HEK293 (cell line): ENCODE data around the gene SURF4.

ENCODE experiments used
- AEBP2 ChIP-seq: fragments of 450-650 bp; formaldehyde crosslinking; IDR thresholded peaks from 2 replicates; pipeline ENCODE4 v1.5.1; 2016; ENCODE audit warnings: missing biosample characterization, missing genetic modification characterization, borderline replicate concordance
- EGR2 ChIP-seq: fragments of 450-650 bp; formaldehyde crosslinking; IDR thresholded peaks from 2 replicates; pipeline ENCODE4 v1.5.1; 2016; ENCODE audit warnings: low read depth, missing biosample characterization, missing genetic modification characterization
- GLIS1 ChIP-seq: fragments of 450-650 bp; formaldehyde crosslinking; IDR thresholded peaks from 2 replicates; pipeline ENCODE4 v1.5.1; 2016; ENCODE audit warnings: missing biosample characterization, missing genetic modification characterization
- HOXA7 ChIP-seq: sonication (generic); formaldehyde crosslinking; IDR thresholded peaks from 2 replicates; pipeline ENCODE4 v1.8.1; 2022; ENCODE audit warnings: missing genetic modification reagents, borderline replicate concordance
- IKZF3 ChIP-seq: fragments of 450-650 bp; IDR thresholded peaks from 2 replicates; pipeline ENCODE4 v1.5.0; 2018; ENCODE audit warnings: missing biosample characterization, mild to moderate bottlenecking, missing genetic modification characterization, moderate library complexity
- PATZ1 ChIP-seq: fragments of 450-650 bp; formaldehyde crosslinking; IDR thresholded peaks from 2 replicates; pipeline ENCODE4 v1.5.1; 2016; ENCODE audit warnings: missing biosample characterization, missing genetic modification characterization
- SP3 ChIP-seq: fragments of 450-650 bp; formaldehyde crosslinking; IDR thresholded peaks from 2 replicates; pipeline ENCODE4 v1.5.1; 2016; ENCODE audit warnings: missing biosample characterization, missing genetic modification characterization
- SP7 ChIP-seq: fragments of 450-650 bp; formaldehyde crosslinking; IDR thresholded peaks from 2 replicates; pipeline ENCODE4 v1.5.1; 2016; ENCODE audit warnings: missing biosample characterization, missing genetic modification characterization
- YY1 ChIP-seq: fragments of 450-650 bp; formaldehyde crosslinking; IDR thresholded peaks from 2 replicates; pipeline ENCODE4 v1.5.1; 2018; ENCODE audit warnings: missing biosample characterization, missing genetic modification characterization
- ZBTB6 ChIP-seq: fragments of 450-650 bp; formaldehyde crosslinking; IDR thresholded peaks from 2 replicates; pipeline ENCODE4 v1.5.1; 2017; ENCODE audit warnings: missing biosample characterization, missing genetic modification characterization
- ZBTB8A ChIP-seq: fragments of 450-650 bp; formaldehyde crosslinking; IDR thresholded peaks from 2 replicates; pipeline ENCODE4 v1.5.1; 2016; ENCODE audit warnings: missing biosample characterization, missing genetic modification characterization
- ZFHX2 ChIP-seq: fragments of 450-650 bp; formaldehyde crosslinking; conservative IDR thresholded peaks from 2 replicates; pipeline ENCODE4 v1.5.1; 2016; ENCODE audit warnings: missing biosample characterization, missing genetic modification characterization
- ZIC2 ChIP-seq: fragments of 450-650 bp; formaldehyde crosslinking; IDR thresholded peaks from 2 replicates; pipeline ENCODE4 v1.5.1; 2016; ENCODE audit warnings: missing biosample characterization, missing genetic modification characterization
- ZNF146 ChIP-seq: fragments of 450-650 bp; formaldehyde crosslinking; IDR thresholded peaks from 2 replicates; pipeline ENCODE4 v1.5.1; 2016; ENCODE audit warnings: missing biosample characterization, missing genetic modification characterization
- ZNF2 ChIP-seq: fragments of 450-650 bp; formaldehyde crosslinking; IDR thresholded peaks from 2 replicates; pipeline ENCODE4 v1.5.1; 2016; ENCODE audit warnings: missing biosample characterization, missing genetic modification characterization
- ZNF335 ChIP-seq: fragments of 450-650 bp; formaldehyde crosslinking; conservative IDR thresholded peaks from 2 replicates; pipeline ENCODE4 v1.5.1; 2016; ENCODE audit warnings: missing biosample characterization, missing genetic modification characterization
- ZNF449 ChIP-seq: fragments of 450-650 bp; formaldehyde crosslinking; IDR thresholded peaks from 2 replicates; pipeline ENCODE4 v1.5.1; 2017; ENCODE audit warnings: missing biosample characterization, mild to moderate bottlenecking, missing genetic modification characterization, moderate library complexity
- ZNF488 ChIP-seq: fragments of 450-650 bp; formaldehyde crosslinking; IDR thresholded peaks from 2 replicates; pipeline ENCODE4 v1.5.1; 2016; ENCODE audit warnings: missing biosample characterization, missing genetic modification characterization
- ZNF510 ChIP-seq: fragments of 450-650 bp; formaldehyde crosslinking; IDR thresholded peaks from 2 replicates; pipeline ENCODE4 v1.5.1; 2018; ENCODE audit warnings: mild to moderate bottlenecking, missing genetic modification characterization, missing biosample characterization; ENCODE audit not compliant: insufficient replicate concordance
- ZNF585B ChIP-seq: fragments of 450-650 bp; formaldehyde crosslinking; IDR thresholded peaks from 2 replicates; pipeline ENCODE4 v1.5.1; 2016; ENCODE audit warnings: missing biosample characterization, missing genetic modification characterization
- ZNF596 ChIP-seq: fragments of 450-650 bp; IDR thresholded peaks from 2 replicates; pipeline ENCODE4 v1.5.0; 2018; ENCODE audit warnings: missing biosample characterization, mild to moderate bottlenecking, missing genetic modification characterization, moderate library complexity
- ZSCAN30 ChIP-seq: fragments of 450-650 bp; IDR thresholded peaks from 2 replicates; pipeline ENCODE4 v1.5.1; 2018; ENCODE audit warnings: missing biosample characterization, mild to moderate bottlenecking, missing genetic modification characterization, moderate library complexity
- ZSCAN4 ChIP-seq: fragments of 450-650 bp; formaldehyde crosslinking; IDR thresholded peaks from 2 replicates; pipeline ENCODE4 v1.5.1; 2017; ENCODE audit warnings: missing biosample characterization, missing genetic modification characterization
- ZXDB ChIP-seq: fragments of 450-650 bp; formaldehyde crosslinking; IDR thresholded peaks from 2 replicates; pipeline ENCODE4 v1.5.1; 2016; ENCODE audit warnings: missing biosample characterization, missing genetic modification characterization

Gene SURF4

GRCh38 chr9:133375724-133376654, at the start of gene SURF4, which contains the start of gene STKLD1 (continued):
- TF ChIP-seq ZXDB (tag by site-specific recombination) (0 out of 2 replicates have a peak, but pooled peaks have one; percentile 31), ZNF146 (tag by site-specific recombination) (no peak), ZSCAN30 (peak; percentile 79; the same call in 1 of the 2 replicates), AEBP2 (tag by site-specific recombination) (no peak), ZNF449 (tag by site-specific recombination) (0 out of 2 replicates have a peak, but pooled peaks have one; percentile 52), ZNF2 (tag by site-specific recombination) (no peak), PATZ1 (peak; percentile 76), ZBTB6 (peak; percentile 18; the same call in 1 of the 2 replicates), ZNF596 (tag by site-specific recombination) (peak; percentile 84), ZBTB8A (tag by site-specific recombination) (peak; percentile 49; the same call in 1 of the 2 replicates), YY1 (tag by site-specific recombination) (peak; percentile 31; the same call in 1 of the 2 replicates), EGR2 (0 out of 2 replicates have a peak, but pooled peaks have one; percentile 5), ZSCAN4 (tag by site-specific recombination) (no peak), SP7 (tag by site-specific recombination) (no peak), ZNF510 (tag by site-specific recombination) (no peak), ZNF585B (tag by site-specific recombination) (0 out of 2 replicates have a peak, but pooled peaks have one; percentile 10), ZFHX2 (peak; percentile 38; the same call in 1 of the 2 replicates), ZNF488 (tag by site-specific recombination) (no peak), IKZF3 (peak; percentile 38; the same call in 1 of the 2 replicates), HOXA7 (CRISPR knock-in tag) (no peak), ZNF335 (tag by site-specific recombination) (peak; percentile 52; the same call in 1 of the 2 replicates), SP3 (tag by site-specific recombination) (peak; percentile 57), ZIC2 (peak; percentile 73), GLIS1 (tag by site-specific recombination) (peak; percentile 93)
- TF ChIP-seq, all 188 proteins: peak for 32
